Activated T-helper 1 cell treated with anti-CD3 and anti-CD28 coated beads, Interleukin-12 subunit alpha, Interleukin-12 subunit beta, Interleukin-2, Interleukin-4 antibody, amounts not matched to agents 30 ng/mL and 10 ng/mL and 1 ng/mL, durations not matched to agents 14 hours and 24 hours and 36 hours (primary cell): ENCODE measurements around the gene MYL3. TPM values are rescaled to one million over a fixed set of nuclear protein-coding genes. Genes with fewer than 3 reads are reported as not detected.

ENCODE experiments used
- DNase-seq: peaks from one replicate; pipeline ENCODE4 v3.0.0; 2021; ENCODE audit warnings: low spot score
- H3K27ac Mint-ChIP-seq: one replicate; pipeline ENCODE4 v1.8.0; 2021; ENCODE audit warnings: mild to moderate bottlenecking, mixed read lengths
- H3K27me3 Mint-ChIP-seq: one replicate; pipeline ENCODE4 v1.8.0; 2022; ENCODE audit warnings: mild to moderate bottlenecking, moderate library complexity, mixed read lengths; ENCODE audit not compliant: insufficient read depth
- H3K36me3 Mint-ChIP-seq: one replicate; pipeline ENCODE4 v1.8.0; 2021; ENCODE audit warnings: low read depth, mixed read lengths
- H3K4me1 Mint-ChIP-seq: one replicate; pipeline ENCODE4 v1.8.0; 2021; ENCODE audit warnings: low read depth, mixed read lengths
- H3K4me3 Mint-ChIP-seq: one replicate; pipeline ENCODE4 v1.8.0; 2021; ENCODE audit warnings: mild to moderate bottlenecking, moderate library complexity, mixed read lengths
- H3K9me3 Mint-ChIP-seq: one replicate; pipeline ENCODE4 v1.8.0; 2021; ENCODE audit warnings: mixed read lengths
- intact Hi-C: fragments of 100-400 bp; cut with micrococcal nuclease; formaldehyde crosslinking; loops from one replicate; pipeline ENCODE4 v1.15.1; 2024
- total RNA-seq: library from RNA; stranded (reverse); gene quantifications from 2 replicates; pipeline ENCODE4 v1.2.3, GENCODE V29; 2022

Gene MYL3
- total RNA-seq, 1 donor from 2014 or later: not detected

DNA sequence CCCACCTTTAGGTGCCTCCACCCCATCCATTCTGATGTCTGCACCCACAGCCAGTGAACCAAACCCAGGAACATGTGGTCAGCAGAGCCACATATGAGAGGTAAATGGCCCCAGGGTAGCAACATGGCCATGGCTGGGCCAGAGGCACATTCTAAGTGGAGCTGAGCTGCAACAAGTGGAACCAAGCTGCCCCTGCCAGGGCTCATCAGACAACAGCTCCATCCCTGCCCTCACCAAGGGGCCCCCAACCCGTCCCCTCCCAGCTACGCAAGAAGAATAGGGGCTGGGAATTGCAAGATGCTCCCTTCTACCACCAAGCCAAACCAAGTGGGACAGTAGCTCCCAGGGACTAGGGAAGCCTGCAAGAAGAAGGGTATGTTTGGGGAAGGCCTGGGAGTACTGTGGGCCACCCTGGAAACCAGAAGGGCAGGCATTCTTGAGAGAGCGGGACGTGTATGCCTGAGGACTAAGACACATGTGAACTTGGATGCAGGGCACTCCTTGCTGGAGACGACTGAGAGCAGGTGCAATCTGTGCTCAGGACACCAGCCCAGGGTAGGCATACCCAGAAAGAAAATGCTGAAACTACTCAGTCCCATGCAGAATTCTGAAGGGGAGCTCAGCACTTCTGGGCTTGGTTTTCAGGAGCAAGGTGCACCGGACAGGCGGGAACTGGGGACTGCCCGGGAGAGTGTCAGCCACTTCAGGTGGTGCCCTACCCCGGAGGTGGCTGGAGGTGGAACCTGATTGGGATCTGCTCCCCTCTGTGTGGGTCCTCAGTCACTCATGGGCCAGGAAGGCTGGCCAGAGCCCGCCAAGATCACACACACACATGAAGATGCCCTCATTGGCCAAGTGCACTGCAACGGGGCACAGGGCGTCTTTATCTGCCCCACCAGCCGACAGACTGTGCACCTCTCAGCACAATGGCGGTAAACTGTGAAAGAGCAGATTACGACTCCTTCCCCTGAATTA is 9.5 kb downstream of the MYL3 start:
- Mint-ChIP-seq H3K4me1 (no peaks in the 10 kb centered on the region), H3K9me3 (no peaks in the 10 kb centered on the region), H3K27me3 (peaks cover 11% of the 10 kb centered on the region), H3K4me3 (no peak overlapping the region), H3K27ac (no peak overlapping the region), H3K36me3 (no peaks in the 10 kb centered on the region)
- intact Hi-C loops: no loop called here
- no peak for DNase-seq

DNA sequence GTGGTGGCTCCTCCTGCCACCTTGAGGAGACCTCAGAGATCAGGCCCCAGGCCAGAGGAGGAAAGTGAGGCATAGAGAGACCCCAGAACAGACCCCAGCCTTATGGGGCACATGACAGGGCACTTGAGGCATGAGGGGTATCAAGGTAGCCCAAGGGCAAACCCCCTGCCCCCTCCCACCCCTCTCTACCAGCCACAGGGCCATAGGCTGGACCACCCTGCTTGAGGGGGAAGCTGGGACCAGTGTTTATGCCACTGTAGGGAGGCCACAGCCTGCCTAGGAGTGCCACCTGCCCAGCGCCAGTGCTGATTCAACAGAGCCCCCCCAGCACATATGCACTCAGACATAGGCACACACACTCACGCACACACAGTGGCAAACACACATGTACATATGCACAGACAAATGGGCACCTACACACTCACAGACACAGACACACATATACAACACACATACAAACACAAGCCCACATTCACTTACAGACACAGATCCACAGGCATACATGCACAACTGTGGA is 10.3 kb downstream of the MYL3 start:
- Mint-ChIP-seq H3K27me3 (peaks cover 11% of the 10 kb centered on the region), H3K36me3 (no peaks in the 10 kb centered on the region), H3K4me1 (no peaks in the 10 kb centered on the region), H3K4me3 (no peak overlapping the region), H3K27ac (no peak overlapping the region), H3K9me3 (no peaks in the 10 kb centered on the region)
- no peak for DNase-seq
- intact Hi-C loops: no loop called here

DNA sequence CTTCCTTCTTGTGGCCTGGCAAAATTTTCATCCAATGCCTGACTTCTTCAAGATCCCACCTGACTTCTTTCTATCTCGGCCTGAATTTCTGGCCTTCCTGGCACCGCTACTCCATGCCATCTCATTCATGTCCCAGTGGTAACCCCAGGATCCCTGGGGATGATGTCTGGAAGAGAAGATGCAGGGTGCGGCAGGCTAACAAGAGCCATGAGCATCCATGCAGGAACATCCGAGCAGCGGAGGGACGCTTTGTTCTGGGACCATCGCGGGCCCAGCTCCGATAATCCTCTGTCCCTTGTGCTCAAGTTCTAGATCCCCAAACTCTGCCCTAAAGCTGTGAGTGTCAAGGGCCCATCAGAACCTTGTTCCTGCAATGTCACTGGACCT is 10.9 kb downstream of the MYL3 start:
- no peaks in the 10 kb centered on the region for H3K9me3 Mint-ChIP-seq
- DNase-seq: no peak
- H3K4me1 Mint-ChIP-seq: no peaks in the 10 kb centered on the region
- intact Hi-C loops: no loop called here
- peaks cover 13% of the 10 kb centered on the region for H3K27me3 Mint-ChIP-seq
- no peak overlapping the region for H3K27ac Mint-ChIP-seq
- no peak overlapping the region for H3K4me3 Mint-ChIP-seq
- no peaks in the 10 kb centered on the region for H3K36me3 Mint-ChIP-seq

DNA sequence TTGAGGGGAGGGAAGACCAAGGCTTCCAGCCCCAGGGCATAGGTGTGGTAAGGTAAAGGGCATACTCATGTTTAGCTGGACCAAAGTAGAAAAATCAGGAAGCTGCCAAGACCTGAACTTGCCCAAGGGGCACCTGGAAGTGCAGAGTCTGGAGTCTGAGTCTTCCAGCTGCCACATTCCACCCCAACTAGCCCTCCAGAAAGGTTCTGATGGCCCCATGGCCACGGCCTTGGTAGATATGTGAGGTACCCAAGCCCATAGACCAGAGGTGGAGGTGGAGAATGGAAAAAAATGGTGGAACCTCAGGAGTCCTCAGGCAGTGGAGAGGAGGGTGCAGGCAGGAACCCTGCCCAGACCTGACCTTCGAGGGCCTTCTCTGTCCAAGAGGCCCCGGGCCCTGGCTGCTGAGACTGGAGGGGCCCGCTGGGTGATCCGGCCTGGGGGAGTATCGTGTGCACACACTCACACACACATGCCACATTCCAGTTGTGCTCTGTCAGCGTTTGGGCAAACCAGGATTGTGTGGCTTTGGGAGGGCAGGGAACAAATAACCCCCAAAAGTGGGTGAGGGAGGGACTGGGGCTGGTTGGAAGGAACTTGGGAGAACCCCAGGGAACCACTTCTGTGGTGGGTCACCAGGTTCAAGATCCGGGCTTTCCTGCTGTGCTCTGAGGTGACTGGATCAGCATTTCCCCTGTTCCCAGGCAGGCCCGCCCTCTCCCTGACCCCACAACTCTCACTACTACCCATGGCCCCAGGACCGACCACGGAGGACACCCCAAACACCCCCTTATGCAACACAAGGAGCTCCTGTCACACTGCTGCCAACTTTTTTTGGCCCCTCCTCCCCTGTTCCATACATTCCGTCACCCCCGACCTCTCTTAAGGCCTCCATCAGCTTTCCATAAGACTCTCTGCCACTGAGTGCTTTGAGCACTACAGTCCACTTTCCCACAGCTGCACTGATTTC is 11.6 kb downstream of the MYL3 start:
- Mint-ChIP-seq H3K27me3 (peaks cover 13% of the 10 kb centered on the region), H3K4me1 (no peaks in the 10 kb centered on the region), H3K27ac (no peak overlapping the region), H3K9me3 (no peaks in the 10 kb centered on the region), H3K36me3 (no peaks in the 10 kb centered on the region), H3K4me3 (no peak overlapping the region)
- DNase-seq: no peak
- intact Hi-C loops: no loop called here

DNA sequence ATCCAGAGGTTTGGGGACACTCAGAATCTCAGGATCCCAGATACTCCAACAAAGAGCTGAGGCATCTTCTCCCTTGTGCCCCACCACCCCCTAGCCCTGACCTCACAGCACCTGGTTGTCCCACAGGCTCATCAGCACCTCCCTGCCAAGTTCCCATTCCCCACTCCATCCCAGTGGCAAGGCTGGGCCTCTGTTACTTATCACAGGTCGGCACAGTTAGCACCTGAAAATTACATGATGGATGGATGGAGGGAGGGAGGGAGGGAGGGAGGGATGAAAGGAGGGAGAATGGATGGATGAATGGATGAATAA is 12.8 kb downstream of the MYL3 start:
- no peak overlapping the region for H3K27ac Mint-ChIP-seq
- no peaks in the 10 kb centered on the region for H3K36me3 Mint-ChIP-seq
- peaks cover 6% of the 10 kb centered on the region for H3K27me3 Mint-ChIP-seq
- H3K9me3 Mint-ChIP-seq: no peaks in the 10 kb centered on the region
- H3K4me3 Mint-ChIP-seq: no peak overlapping the region
- no peak for DNase-seq
- intact Hi-C loops: no loop called here
- H3K4me1 Mint-ChIP-seq: no peaks in the 10 kb centered on the region

DNA sequence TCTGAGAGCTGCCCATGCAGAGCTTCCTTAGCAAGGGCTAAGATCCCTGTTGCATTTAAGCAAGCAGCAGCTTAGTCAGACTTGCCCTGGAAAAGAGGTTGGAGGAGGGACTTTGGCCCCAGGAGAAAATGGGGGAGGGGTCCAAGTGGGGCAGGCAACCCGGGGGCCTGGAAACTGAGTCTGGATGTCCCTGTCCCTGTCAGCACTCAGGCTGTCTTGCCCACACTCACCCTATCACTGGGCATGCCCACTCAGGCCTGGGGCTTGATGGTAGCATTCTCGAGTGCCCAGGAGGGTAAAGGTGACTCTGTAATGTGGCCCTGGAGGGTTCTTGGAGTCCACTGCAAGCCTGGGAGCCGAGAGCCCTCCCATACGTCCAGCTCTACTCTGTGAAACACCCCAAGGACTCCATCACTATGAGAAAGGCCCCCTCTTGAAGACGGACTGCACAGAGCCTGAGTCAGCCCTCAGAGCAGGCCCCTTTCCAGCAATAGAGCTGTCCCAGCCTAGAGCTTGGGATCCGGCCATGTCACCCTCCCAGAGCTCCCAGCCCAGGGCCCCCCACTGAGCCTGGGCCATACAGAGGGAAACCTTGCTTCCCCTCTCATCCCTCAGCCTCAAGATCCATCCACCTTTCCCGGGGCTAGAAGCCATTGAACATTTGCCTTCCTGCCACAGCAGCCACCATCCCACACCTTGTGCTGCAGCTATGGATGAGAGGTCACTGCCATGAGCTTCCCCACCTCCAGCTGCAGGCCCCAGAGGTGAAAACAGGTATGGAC is 13.4 kb downstream of the MYL3 start:
- Mint-ChIP-seq H3K4me1 (no peaks in the 10 kb centered on the region), H3K27me3 (peaks cover 9% of the 10 kb centered on the region), H3K36me3 (no peaks in the 10 kb centered on the region), H3K9me3 (no peaks in the 10 kb centered on the region), H3K27ac (no peak overlapping the region), H3K4me3 (no peak overlapping the region)
- no peak for DNase-seq
- intact Hi-C loops: no loop called here

DNA sequence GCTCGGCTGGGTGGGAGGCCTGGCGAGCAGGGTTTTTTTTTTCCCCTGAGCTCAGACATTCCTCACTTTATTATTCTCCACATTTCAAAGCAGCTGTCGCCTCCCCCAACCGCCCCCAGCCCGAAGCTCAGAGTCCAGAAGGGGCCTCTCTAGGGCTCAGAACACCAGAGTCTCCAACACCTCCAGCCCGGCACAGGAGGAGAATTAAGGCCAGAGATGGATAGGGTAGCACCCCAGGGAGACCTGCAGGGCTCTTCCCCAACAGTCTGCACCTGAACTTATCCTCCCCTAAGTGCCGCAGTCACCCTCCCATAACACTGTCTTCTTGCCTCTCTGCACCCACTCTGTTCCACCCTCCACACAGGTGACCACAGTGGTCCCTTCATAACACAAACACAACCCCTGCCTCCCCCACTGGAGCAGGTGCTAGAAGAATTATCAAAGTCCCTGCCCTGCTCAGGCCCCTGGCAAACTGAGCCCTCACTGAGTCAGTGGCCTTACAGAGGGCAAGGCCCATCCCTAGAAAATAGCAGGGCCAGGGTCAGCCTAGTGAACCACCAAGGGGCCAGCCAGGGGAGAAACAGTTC is 14.1 kb downstream of the MYL3 start:
- H3K4me3 Mint-ChIP-seq: no peak overlapping the region
- H3K27ac Mint-ChIP-seq: no peak overlapping the region

DNA sequence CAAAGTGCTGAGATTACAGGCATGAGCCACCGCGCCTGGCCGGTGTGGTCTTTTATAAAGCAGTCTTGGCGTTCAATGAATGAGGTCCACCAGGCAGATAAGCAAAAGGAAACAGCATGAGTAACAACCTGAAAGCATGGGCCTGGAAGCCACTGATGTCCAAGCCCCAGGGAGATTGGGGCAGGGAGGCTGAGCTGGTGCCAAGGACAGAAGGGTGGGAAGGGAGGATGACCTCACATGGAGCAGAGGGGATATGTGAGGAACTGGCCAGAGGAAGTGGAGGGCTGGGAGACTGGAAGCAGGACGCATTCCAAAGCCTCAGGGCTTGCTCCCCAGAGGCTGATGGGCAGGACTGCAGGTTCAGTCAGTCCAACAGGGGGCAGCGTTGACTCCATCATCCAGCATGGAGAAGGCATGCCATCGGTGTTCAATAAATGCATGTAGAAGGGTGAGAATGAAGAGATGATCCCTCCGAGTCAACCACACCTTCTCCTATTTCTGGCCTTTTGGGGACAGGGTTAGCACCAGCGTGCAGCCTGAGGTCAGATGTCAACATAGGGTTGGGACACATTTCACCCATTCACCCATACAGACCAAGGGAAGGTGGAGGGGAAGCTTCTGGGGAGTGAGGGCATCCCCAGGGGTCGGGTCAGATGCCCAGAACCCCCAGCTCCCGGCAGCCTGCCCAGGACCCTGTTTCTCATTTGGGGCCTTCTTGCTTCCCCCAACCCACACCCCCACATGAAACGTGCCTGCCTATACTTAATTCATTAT is 14.8 kb downstream of the MYL3 start:
- peaks cover 3% of the 10 kb centered on the region for H3K9me3 Mint-ChIP-seq
- no peak overlapping the region for H3K4me3 Mint-ChIP-seq
- intact Hi-C loops: no loop called here
- H3K27me3 Mint-ChIP-seq: peaks cover 21% of the 10 kb centered on the region
- H3K27ac Mint-ChIP-seq: no peak overlapping the region
- no peak for DNase-seq
- H3K36me3 Mint-ChIP-seq: no peaks in the 10 kb centered on the region
- no peaks in the 10 kb centered on the region for H3K4me1 Mint-ChIP-seq

More for the DNA sequence above, 14.1 kb downstream of the MYL3 start:
- peaks cover 17% of the 10 kb centered on the region for H3K27me3 Mint-ChIP-seq
- intact Hi-C loops: no loop called here
- no peaks in the 10 kb centered on the region for H3K36me3 Mint-ChIP-seq
- DNase-seq: no peak
- H3K9me3 Mint-ChIP-seq: no peaks in the 10 kb centered on the region
- no peaks in the 10 kb centered on the region for H3K4me1 Mint-ChIP-seq

DNA sequence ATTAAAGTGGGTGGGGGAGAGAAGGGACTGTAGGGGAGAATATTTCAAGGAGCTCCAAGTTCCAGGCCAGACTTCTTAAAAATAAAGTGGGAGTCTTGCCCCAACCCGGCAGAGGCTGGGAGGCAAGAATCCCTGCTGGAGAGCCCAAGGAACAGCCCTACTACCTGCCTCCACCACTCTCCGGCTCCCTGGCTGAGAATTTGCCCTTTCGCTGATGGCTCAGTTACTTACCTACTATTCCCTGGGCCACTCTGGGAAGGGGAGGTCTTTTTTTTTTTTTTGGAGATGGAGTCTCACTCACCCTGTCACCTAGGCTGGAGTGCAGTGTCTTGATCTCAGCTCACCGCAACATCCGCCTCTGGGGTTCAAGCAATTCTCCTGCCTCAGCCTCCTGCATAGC is 15.5 kb downstream of the MYL3 start:
- no peak for DNase-seq
- H3K4me3 Mint-ChIP-seq: no peak overlapping the region
- no peaks in the 10 kb centered on the region for H3K36me3 Mint-ChIP-seq
- peaks cover 8% of the 10 kb centered on the region for H3K9me3 Mint-ChIP-seq
- no peak overlapping the region for H3K27ac Mint-ChIP-seq
- intact Hi-C loops: no loop called here
- no peaks in the 10 kb centered on the region for H3K4me1 Mint-ChIP-seq
- H3K27me3 Mint-ChIP-seq: peaks cover 28% of the 10 kb centered on the region

DNA sequence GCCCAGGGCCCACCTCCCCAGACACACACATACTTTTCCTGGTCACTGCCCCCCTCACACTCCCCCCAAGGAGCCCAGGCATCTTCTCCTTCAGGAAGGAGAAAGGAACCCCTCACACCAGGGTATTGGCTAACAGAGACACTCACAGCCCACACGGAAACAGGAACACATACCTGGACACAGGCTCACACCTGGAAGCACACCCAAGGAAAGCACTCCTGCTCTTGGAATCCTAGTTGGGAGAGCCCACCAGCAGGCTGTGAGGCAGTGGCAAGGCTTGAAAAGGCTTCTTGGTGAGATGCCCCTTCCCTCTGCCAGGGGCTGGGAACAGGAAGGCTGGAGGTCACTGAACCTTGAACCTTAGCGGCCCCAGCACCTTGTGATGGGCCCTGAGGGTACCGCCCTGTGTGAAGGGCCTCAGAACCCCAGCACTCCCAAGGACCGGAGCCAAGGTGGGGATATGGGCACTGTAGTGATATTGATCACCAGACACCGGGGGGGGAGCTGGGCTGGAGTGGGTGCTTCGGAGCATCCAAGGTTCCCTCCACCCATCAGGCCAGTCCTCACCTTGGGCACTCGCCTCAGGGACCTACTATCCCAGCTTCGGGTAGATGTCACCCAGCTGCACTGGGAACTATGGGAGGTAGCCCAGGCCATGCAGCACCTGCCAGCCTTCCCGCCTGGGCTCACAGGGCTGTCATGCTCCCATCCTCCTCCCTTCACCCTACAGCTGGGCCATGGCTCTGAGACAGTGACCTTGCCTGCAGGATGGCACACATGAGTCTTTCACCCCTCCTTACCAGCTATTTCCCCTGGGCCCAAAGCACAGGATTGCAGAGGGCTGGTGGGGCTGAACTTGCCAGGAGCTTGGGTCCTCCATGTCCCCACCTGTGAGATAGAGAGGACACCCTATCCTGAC is 16.4 kb downstream of the MYL3 start:
- Mint-ChIP-seq H3K36me3 (no peaks in the 10 kb centered on the region), H3K9me3 (peaks cover 14% of the 10 kb centered on the region), H3K27me3 (peaks cover 34% of the 10 kb centered on the region), H3K27ac (no peak overlapping the region), H3K4me3 (peak overlapping the region; percentile 47), H3K4me1 (no peaks in the 10 kb centered on the region)
- DNase-seq: no peak
- intact Hi-C loops: loop anchor here (1.0 kb wide), 1 partner anchor 142 kb away; no protein-coding TSS in a partner anchor
